WTC11 (cell line): ENCODE measurements around the gene NUTM2D. TPM values are rescaled to one million over a fixed set of nuclear protein-coding genes. Genes with fewer than 3 reads are reported as not detected.

Experiments used
- total RNA-seq: library from RNA; stranded (reverse); gene quantifications from 3 replicates; pipeline ENCODE4 v1.2.3, GENCODE V29; 2021

Gene NUTM2D
- total RNA-seq, 1 experiment from 2014 or later: 1.0 TPM

Other genes starting within 250 kb of the NUTM2D start
- 0.32 to 0.68 TPM (median 0.48 TPM) in 3 replicates for gene NUTM2A, start 132.3 kb upstream of the NUTM2D start, total RNA-seq
- 25.5 to 29.9 TPM (median 29.1 TPM) in 3 replicates for gene MINPP1, start 147.1 kb downstream of the NUTM2D start, total RNA-seq